HEK293 (cell line): Measurements from ENCODE around the gene TAGLN2.
A peak's percentile ranks its signal among the peaks of the same experiment; 100 is the strongest.

Experiments
- CTCF ChIA-PET: fragments of 350-600 bp; formaldehyde crosslinking; extraction: SDS; loops from one replicate; lab custom pipeline; 2021; ENCODE audit warnings: antibody characterized with exemption; lab: Yijun Ruan, JAX
- POLR2A ChIA-PET: fragments of 300-600 bp; formaldehyde crosslinking; extraction: SDS; loops from one replicate; lab custom pipeline; 2020; ENCODE audit warnings: antibody characterized with exemption, inconsistent platforms; lab: Yijun Ruan, JAX
- H3K27ac ChIP-seq: fragments of 200-500 bp; sonication (Bioruptor generic); 2 replicates; pipeline ENCODE4 v1.5.1; 2014; ENCODE audit warnings: low read depth, low read length, control low read depth, inconsistent platforms; ENCODE audit errors: extremely low read depth
- H3K36me3 ChIP-seq, 2 experiments: fragments of 200-500 bp in 1 of 2; sonication (Bioruptor generic) in 1 of 2; 1 replicate in 1 of 2; 2 replicates in 1 of 2; pipeline ENCODE4 v1.5.1; 2014 to 2017; ENCODE audit warnings: inconsistent platforms in 2 of 2, low read length in 2 of 2; ENCODE audit not compliant: control insufficient read depth in 2 of 2, insufficient read depth in 1 of 2
- H3K4me1 ChIP-seq: fragments of 200-500 bp; sonication (Bioruptor generic); 2 replicates; pipeline ENCODE4 v1.5.1; 2014; ENCODE audit warnings: mild to moderate bottlenecking, low read length, inconsistent platforms; ENCODE audit not compliant: control insufficient read depth, insufficient read depth
- H3K4me3 ChIP-seq: 2 replicates; pipeline ENCODE4 v1.5.1; 2011; ENCODE audit warnings: low read depth, mild to moderate bottlenecking, control low read depth, low read length, moderate library complexity
- H3K9me3 ChIP-seq: fragments of 200-500 bp; sonication (Bioruptor generic); 2 replicates; pipeline ENCODE4 v1.5.1; 2014; ENCODE audit warnings: low read depth, low read length, inconsistent platforms; ENCODE audit not compliant: control insufficient read depth, insufficient read depth
- BCL11A ChIP-seq: fragments of 450-650 bp; formaldehyde crosslinking; IDR thresholded peaks from 2 replicates; pipeline ENCODE4 v1.5.1; 2016; ENCODE audit warnings: low read depth, missing biosample characterization, missing genetic modification characterization
- KLF8 ChIP-seq: fragments of 450-650 bp; formaldehyde crosslinking; IDR thresholded peaks from 2 replicates; pipeline ENCODE4 v1.5.1; 2016; ENCODE audit warnings: missing biosample characterization, missing genetic modification characterization
- TCF7L2 ChIP-seq: IDR thresholded peaks from 2 replicates; pipeline ENCODE4 v1.6.1; 2011; ENCODE audit warnings: low read depth, mild to moderate bottlenecking, inconsistent platforms, low read length, moderate library complexity, borderline replicate concordance
- TRIM28 ChIP-seq: IDR thresholded peaks from 2 replicates; pipeline ENCODE4 v1.6.1; 2011; ENCODE audit warnings: low read length, control low read depth, borderline replicate concordance
- WT1 ChIP-seq: fragments of 450-650 bp; formaldehyde crosslinking; IDR thresholded peaks from 2 replicates; pipeline ENCODE4 v1.5.1; 2016; ENCODE audit warnings: missing biosample characterization, missing genetic modification characterization
- ZBTB20 ChIP-seq: fragments of 450-650 bp; formaldehyde crosslinking; IDR thresholded peaks from 2 replicates; pipeline ENCODE4 v1.5.1; 2016; ENCODE audit warnings: missing biosample characterization, missing genetic modification characterization
- ZFP37 ChIP-seq: fragments of 450-650 bp; formaldehyde crosslinking; IDR thresholded peaks from 2 replicates; pipeline ENCODE4 v1.5.1; 2016; ENCODE audit warnings: missing biosample characterization, missing genetic modification characterization
- ZIC2 ChIP-seq: fragments of 450-650 bp; formaldehyde crosslinking; IDR thresholded peaks from 2 replicates; pipeline ENCODE4 v1.5.1; 2016; ENCODE audit warnings: missing biosample characterization, missing genetic modification characterization
- ZNF10 ChIP-seq: fragments of 450-650 bp; formaldehyde crosslinking; IDR thresholded peaks from 2 replicates; pipeline ENCODE4 v1.5.1; 2017; ENCODE audit warnings: missing biosample characterization, missing genetic modification characterization
- ZNF132 ChIP-seq: fragments of 450-650 bp; formaldehyde crosslinking; IDR thresholded peaks from 2 replicates; pipeline ENCODE4 v1.5.1; 2017; ENCODE audit warnings: missing biosample characterization, missing genetic modification characterization, borderline replicate concordance
- ZNF140 ChIP-seq: fragments of 450-650 bp; formaldehyde crosslinking; IDR thresholded peaks from 2 replicates; pipeline ENCODE4 v1.5.1; 2016; ENCODE audit warnings: missing biosample characterization, missing genetic modification characterization
- ZNF174 ChIP-seq: fragments of 450-650 bp; formaldehyde crosslinking; IDR thresholded peaks from 2 replicates; pipeline ENCODE4 v1.5.0; 2017; ENCODE audit warnings: missing biosample characterization, mild to moderate bottlenecking, missing genetic modification characterization
- ZNF24 ChIP-seq: fragments of 450-650 bp; formaldehyde crosslinking; IDR thresholded peaks from 2 replicates; pipeline ENCODE4 v1.5.1; 2016; ENCODE audit warnings: missing biosample characterization, missing genetic modification characterization
- ZNF266 ChIP-seq: fragments of 450-650 bp; formaldehyde crosslinking; IDR thresholded peaks from 2 replicates; pipeline ENCODE4 v1.5.1; 2016; ENCODE audit warnings: missing biosample characterization, missing genetic modification characterization, low read depth
- ZNF274 ChIP-seq, 2 experiments: fragments of 200-500 bp in 1 of 2; fragments of 450-650 bp in 1 of 2; sonication (Bioruptor generic) in 1 of 2; formaldehyde crosslinking in 1 of 2; IDR thresholded peaks; 2 replicates each; pipeline versions ENCODE4 v1.5.1 to v1.6.1; 2014 to 2016; ENCODE audit warnings: borderline replicate concordance in 1 of 2, inconsistent platforms in 1 of 2, low read length in 1 of 2, missing biosample characterization in 1 of 2, missing genetic modification characterization in 1 of 2
- ZNF292 ChIP-seq: fragments of 450-650 bp; formaldehyde crosslinking; IDR thresholded peaks from 2 replicates; pipeline ENCODE4 v1.5.1; 2016; ENCODE audit warnings: low read depth, missing biosample characterization, missing genetic modification characterization, borderline replicate concordance
- ZNF350 ChIP-seq: fragments of 450-650 bp; formaldehyde crosslinking; IDR thresholded peaks from 2 replicates; pipeline ENCODE4 v1.5.0; 2017; ENCODE audit warnings: missing biosample characterization, mild to moderate bottlenecking, missing genetic modification characterization
- ZNF354C ChIP-seq: fragments of 450-650 bp; formaldehyde crosslinking; IDR thresholded peaks from 2 replicates; pipeline ENCODE4 v1.5.1; 2016; ENCODE audit warnings: missing biosample characterization, missing genetic modification characterization, low read depth, borderline replicate concordance
- ZNF394 ChIP-seq: fragments of 450-650 bp; formaldehyde crosslinking; IDR thresholded peaks from 2 replicates; pipeline ENCODE4 v1.5.1; 2016; ENCODE audit warnings: missing biosample characterization, missing genetic modification characterization, mild to moderate bottlenecking, moderate library complexity, borderline replicate concordance
- ZNF433 ChIP-seq: fragments of 450-650 bp; formaldehyde crosslinking; IDR thresholded peaks from 2 replicates; pipeline ENCODE4 v1.5.1; 2016; ENCODE audit warnings: missing biosample characterization, missing genetic modification characterization, low read depth
- ZNF529 ChIP-seq: fragments of 450-650 bp; formaldehyde crosslinking; IDR thresholded peaks from 2 replicates; pipeline ENCODE4 v1.5.1; 2017; ENCODE audit warnings: missing genetic modification characterization, missing biosample characterization; ENCODE audit not compliant: insufficient replicate concordance
- ZNF610 ChIP-seq: fragments of 450-650 bp; formaldehyde crosslinking; IDR thresholded peaks from 2 replicates; pipeline ENCODE4 v1.5.1; 2016; ENCODE audit warnings: missing biosample characterization, missing genetic modification characterization, borderline replicate concordance
- TF ChIP-seq, protein P1 (sequence below): fragments of 450-650 bp; IDR thresholded peaks from 2 replicates; pipeline ENCODE4 v1.5.1; 2018; ENCODE audit warnings: missing biosample characterization, mild to moderate bottlenecking, missing genetic modification characterization
- TF ChIP-seq, protein P2 (sequence below): fragments of 450-650 bp; formaldehyde crosslinking; IDR thresholded peaks from 2 replicates; pipeline ENCODE4 v1.5.1; 2016; ENCODE audit warnings: missing biosample characterization, missing genetic modification characterization
- TF ChIP-seq, protein P3 (sequence below): IDR thresholded peaks from 2 replicates; pipeline ENCODE4 v1.6.1; 2011; ENCODE audit warnings: mild to moderate bottlenecking, low read depth, low read length, borderline replicate concordance
- TF ChIP-seq, protein P4 (sequence below): fragments of 450-650 bp; formaldehyde crosslinking; IDR thresholded peaks from 2 replicates; pipeline ENCODE4 v1.5.1; 2016; ENCODE audit warnings: missing biosample characterization, missing genetic modification characterization
- TF ChIP-seq, protein P5 (sequence below): fragments of 450-650 bp; formaldehyde crosslinking; IDR thresholded peaks from 2 replicates; pipeline ENCODE4 v1.5.1; 2016; ENCODE audit warnings: missing biosample characterization, missing genetic modification characterization

TAGLN2 gene

DNA sequence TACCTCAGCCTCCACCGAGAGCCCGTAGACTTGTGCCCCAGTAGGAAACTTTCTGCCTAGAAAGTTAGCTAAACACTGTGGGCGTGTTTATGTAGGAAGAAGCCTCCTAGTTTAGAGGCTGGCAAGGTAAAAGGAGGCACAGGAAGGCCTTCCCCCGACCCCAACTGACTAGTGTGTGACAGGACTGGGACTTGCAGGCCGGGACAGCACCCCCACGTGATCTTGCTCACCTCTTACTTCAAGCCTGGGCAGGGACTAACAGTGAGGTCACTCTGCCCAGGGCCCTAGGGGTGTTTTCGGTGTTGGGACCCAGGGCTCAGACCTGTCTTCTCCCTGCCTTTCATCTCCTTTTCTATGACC lies 392 bp upstream of the TAGLN2 start (continued):
- TF ChIP-seq ZNF529 (no peak), KLF8 (tag by site-specific recombination) (no peak), TRIM28 (peak; percentile 65; the same call in 1 of the 2 replicates), ZNF10 (tag by site-specific recombination) (no peak), ZNF350 (tag by site-specific recombination) (no peak), WT1 (tag by site-specific recombination) (no peak), TCF7L2 (peak; percentile 54), ZNF266 (tag by site-specific recombination) (no peak), ZNF24 (tag by site-specific recombination) (no peak), ZFP37 (tag by site-specific recombination) (no peak), ZBTB20 (tag by site-specific recombination) (no peak)
- TF ChIP-seq, protein P1, sequence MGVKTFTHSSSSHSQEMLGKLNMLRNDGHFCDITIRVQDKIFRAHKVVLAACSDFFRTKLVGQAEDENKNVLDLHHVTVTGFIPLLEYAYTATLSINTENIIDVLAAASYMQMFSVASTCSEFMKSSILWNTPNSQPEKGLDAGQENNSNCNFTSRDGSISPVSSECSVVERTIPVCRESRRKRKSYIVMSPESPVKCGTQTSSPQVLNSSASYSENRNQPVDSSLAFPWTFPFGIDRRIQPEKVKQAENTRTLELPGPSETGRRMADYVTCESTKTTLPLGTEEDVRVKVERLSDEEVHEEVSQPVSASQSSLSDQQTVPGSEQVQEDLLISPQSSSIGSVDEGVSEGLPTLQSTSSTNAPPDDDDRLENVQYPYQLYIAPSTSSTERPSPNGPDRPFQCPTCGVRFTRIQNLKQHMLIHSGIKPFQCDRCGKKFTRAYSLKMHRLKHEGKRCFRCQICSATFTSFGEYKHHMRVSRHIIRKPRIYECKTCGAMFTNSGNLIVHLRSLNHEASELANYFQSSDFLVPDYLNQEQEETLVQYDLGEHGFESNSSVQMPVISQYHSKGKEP (tag by site-specific recombination) = no peak
- TF ChIP-seq, protein P2, sequence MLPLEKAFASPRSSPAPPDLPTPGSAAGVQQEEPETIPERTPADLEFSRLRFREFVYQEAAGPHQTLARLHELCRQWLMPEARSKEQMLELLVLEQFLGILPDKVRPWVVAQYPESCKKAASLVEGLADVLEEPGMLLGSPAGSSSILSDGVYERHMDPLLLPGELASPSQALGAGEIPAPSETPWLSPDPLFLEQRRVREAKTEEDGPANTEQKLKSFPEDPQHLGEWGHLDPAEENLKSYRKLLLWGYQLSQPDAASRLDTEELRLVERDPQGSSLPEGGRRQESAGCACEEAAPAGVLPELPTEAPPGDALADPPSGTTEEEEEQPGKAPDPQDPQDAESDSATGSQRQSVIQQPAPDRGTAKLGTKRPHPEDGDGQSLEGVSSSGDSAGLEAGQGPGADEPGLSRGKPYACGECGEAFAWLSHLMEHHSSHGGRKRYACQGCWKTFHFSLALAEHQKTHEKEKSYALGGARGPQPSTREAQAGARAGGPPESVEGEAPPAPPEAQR (tag by site-specific recombination) = no peak
- TF ChIP-seq, protein P3, sequence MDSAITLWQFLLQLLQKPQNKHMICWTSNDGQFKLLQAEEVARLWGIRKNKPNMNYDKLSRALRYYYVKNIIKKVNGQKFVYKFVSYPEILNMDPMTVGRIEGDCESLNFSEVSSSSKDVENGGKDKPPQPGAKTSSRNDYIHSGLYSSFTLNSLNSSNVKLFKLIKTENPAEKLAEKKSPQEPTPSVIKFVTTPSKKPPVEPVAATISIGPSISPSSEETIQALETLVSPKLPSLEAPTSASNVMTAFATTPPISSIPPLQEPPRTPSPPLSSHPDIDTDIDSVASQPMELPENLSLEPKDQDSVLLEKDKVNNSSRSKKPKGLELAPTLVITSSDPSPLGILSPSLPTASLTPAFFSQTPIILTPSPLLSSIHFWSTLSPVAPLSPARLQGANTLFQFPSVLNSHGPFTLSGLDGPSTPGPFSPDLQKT = no peak

- CTCF ChIA-PET = interaction anchor here (0.6 to 19.3 kb wide), 7 partner anchors 9 to 161 kb away, joined by 3 to 353 read pairs (median 4); no protein-coding TSS in a partner anchor
- peaks cover 13% of the 10 kb centered on the region for H3K4me1 ChIP-seq
- POLR2A ChIA-PET = interaction anchor here (0.5 to 4.2 kb wide), 17 partner anchors 12 to 464 kb away, joined by 3 to 41 read pairs (median 4); partner anchors contain the start of genes IGSF9 and PIGM
- TF ChIP-seq ZNF354C (no peak), ZNF274 (IDR thresholded peaks at IDR 0.05; ENCODE audit: low read length) (no peak), ZNF274 (tag by site-specific recombination; IDR thresholded peaks at IDR 0.05; ENCODE audit: borderline replicate concordance) (no peak), ZNF132 (tag by site-specific recombination) (no peak), TCF7L2 (peak; percentile 40; the same call in 1 of the 2 replicates), ZNF394 (tag by site-specific recombination) (peak; percentile 78), ZNF610 (no peak), ZNF292 (no peak), ZNF140 (no peak), ZIC2 (tag by site-specific recombination) (peak; percentile 99), ZNF174 (no peak), BCL11A (peak; percentile 84; the same call in 1 of the 2 replicates), ZNF433 (tag by site-specific recombination) (no peak)
- TF ChIP-seq, protein P4, sequence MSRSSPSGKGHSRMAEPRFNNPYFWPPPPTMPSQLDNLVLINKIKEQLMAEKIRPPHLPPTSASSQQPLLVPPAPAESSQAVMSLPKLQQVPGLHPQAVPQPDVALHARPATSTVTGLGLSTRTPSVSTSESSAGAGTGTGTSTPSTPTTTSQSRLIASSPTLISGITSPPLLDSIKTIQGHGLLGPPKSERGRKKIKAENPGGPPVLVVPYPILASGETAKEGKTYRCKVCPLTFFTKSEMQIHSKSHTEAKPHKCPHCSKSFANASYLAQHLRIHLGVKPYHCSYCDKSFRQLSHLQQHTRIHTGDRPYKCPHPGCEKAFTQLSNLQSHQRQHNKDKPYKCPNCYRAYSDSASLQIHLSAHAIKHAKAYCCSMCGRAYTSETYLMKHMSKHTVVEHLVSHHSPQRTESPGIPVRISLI = no peak
- TF ChIP-seq, protein P5, sequence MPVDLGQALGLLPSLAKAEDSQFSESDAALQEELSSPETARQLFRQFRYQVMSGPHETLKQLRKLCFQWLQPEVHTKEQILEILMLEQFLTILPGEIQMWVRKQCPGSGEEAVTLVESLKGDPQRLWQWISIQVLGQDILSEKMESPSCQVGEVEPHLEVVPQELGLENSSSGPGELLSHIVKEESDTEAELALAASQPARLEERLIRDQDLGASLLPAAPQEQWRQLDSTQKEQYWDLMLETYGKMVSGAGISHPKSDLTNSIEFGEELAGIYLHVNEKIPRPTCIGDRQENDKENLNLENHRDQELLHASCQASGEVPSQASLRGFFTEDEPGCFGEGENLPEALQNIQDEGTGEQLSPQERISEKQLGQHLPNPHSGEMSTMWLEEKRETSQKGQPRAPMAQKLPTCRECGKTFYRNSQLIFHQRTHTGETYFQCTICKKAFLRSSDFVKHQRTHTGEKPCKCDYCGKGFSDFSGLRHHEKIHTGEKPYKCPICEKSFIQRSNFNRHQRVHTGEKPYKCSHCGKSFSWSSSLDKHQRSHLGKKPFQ (tag by site-specific recombination) = no peak; the same call in 1 of the 2 replicates
These were observed 1.1 kb downstream of the TAGLN2 start for GRCh38 chr1:159924025-159924790.

More at GRCh38 chr1:159924025-159924790, 1.1 kb downstream of the TAGLN2 start:
- no peaks in the 10 kb centered on the region for H3K9me3 ChIP-seq
- peak overlapping the region; percentile 95 for H3K27ac ChIP-seq
- peak overlapping the region; percentile 64 for H3K4me3 ChIP-seq
- H3K36me3 ChIP-seq = peaks cover 0 to 36% of the 10 kb centered on the region in 2 experiments; a peak in 1 of 3 replicates
